Measurements from ENCODE around the gene PRICKLE4. TPM values are rescaled to one million over a fixed set of nuclear protein-coding genes. Genes with fewer than 3 reads are reported as not detected.

Gene PRICKLE4
- total RNA-seq, 6 experiments from 2014 or later, result 0.30 to 0.68 (median 0.31) TPM; not detected in 3

- Mint-ChIP-seq H3K27me3 (ENCODE audit: insufficient read depth) (no peaks in the 10 kb centered on the region; the same call in none of the 2 replicates), H3K4me3 (peak overlapping the region; percentile 94), H3K9me3 (no peaks in the 10 kb centered on the region), H3K4me1 (ENCODE audit: low read depth) (peaks cover 14% of the 10 kb centered on the region), H3K27ac (peak overlapping the region; percentile 50), H3K36me3 (ENCODE audit: low read depth) (no peaks in the 10 kb centered on the region; the same call in 1 of the 2 replicates)
- no peak for TF ChIP-seq CTCF (IDR thresholded peaks at IDR 0.05)
- DNase-seq, result no peak
Measured at GRCh38 chr6:41779336-41779735, 1.2 kb upstream of the PRICKLE4 start.

- Mint-ChIP-seq H3K27me3 (ENCODE audit: insufficient read depth) (peaks cover 3% of the 10 kb centered on the region), H3K9me3 (no peaks in the 10 kb centered on the region), H3K36me3 (ENCODE audit: low read depth) (no peaks in the 10 kb centered on the region), H3K4me3 (peak within 1 kb of the TSS; percentile 94), H3K27ac (peak within 1 kb of the TSS; percentile 50), H3K4me1 (ENCODE audit: low read depth) (peaks cover 14% of the 10 kb centered on the region)
- peak; percentile 91 for DNase-seq
- peak; percentile 86 for TF ChIP-seq CTCF (IDR thresholded peaks at IDR 0.05)
Measured at GRCh38 chr6:41779788-41780550, 613 bp upstream of the PRICKLE4 start, which contains the start of gene FRS3. TSS of gene FRS3 (minus strand) at chr6:41779900. CDS start at chr6:41776987, 2,913 bp downstream.

DNA sequence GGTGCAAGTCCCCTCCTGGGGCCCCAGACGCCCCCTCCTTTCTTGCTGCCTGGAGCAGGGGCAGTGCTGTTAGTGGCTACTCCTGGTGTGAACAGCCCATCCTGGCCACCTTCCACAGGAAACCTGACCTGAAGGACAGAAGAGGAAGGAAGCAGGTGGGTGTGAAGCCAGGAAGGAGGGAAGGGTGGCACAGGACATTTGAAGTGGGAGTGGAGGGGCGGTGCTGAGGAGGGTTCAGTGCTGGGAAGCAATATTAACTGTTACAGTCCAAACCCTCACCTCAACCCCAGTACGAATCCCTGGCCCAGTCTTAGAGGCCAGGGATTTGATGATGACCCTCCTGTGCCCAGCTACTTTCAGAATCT, 766 bp downstream of the PRICKLE4 start:
- peaks cover 6% of the 10 kb centered on the region for H3K27me3 Mint-ChIP-seq (ENCODE audit: insufficient read depth)
- peaks cover 20% of the 10 kb centered on the region for H3K4me1 Mint-ChIP-seq (ENCODE audit: low read depth)
- H3K4me3 Mint-ChIP-seq, result peak overlapping the region; percentile 77
- H3K36me3 Mint-ChIP-seq (ENCODE audit: low read depth), result no peaks in the 10 kb centered on the region
- no peak for TF ChIP-seq CTCF (IDR thresholded peaks at IDR 0.05)
- H3K9me3 Mint-ChIP-seq, result no peaks in the 10 kb centered on the region
- DNase-seq, result no peak
- H3K27ac Mint-ChIP-seq, result no peak overlapping the region

GRCh38 chr6:41783106-41783780, 2.7 kb downstream of the PRICKLE4 start:
- H3K27me3 Mint-ChIP-seq (ENCODE audit: insufficient read depth), result peaks cover 6% of the 10 kb centered on the region
- DNase-seq, result no peak
- no peak overlapping the region for H3K4me3 Mint-ChIP-seq
- TF ChIP-seq CTCF (IDR thresholded peaks at IDR 0.05), result no peak
- peaks cover 20% of the 10 kb centered on the region for H3K4me1 Mint-ChIP-seq (ENCODE audit: low read depth)
- no peaks in the 10 kb centered on the region for H3K9me3 Mint-ChIP-seq
- H3K36me3 Mint-ChIP-seq (ENCODE audit: low read depth), result peaks cover 5% of the 10 kb centered on the region; the same call in 1 of the 2 replicates
- no peak overlapping the region for H3K27ac Mint-ChIP-seq

DNA sequence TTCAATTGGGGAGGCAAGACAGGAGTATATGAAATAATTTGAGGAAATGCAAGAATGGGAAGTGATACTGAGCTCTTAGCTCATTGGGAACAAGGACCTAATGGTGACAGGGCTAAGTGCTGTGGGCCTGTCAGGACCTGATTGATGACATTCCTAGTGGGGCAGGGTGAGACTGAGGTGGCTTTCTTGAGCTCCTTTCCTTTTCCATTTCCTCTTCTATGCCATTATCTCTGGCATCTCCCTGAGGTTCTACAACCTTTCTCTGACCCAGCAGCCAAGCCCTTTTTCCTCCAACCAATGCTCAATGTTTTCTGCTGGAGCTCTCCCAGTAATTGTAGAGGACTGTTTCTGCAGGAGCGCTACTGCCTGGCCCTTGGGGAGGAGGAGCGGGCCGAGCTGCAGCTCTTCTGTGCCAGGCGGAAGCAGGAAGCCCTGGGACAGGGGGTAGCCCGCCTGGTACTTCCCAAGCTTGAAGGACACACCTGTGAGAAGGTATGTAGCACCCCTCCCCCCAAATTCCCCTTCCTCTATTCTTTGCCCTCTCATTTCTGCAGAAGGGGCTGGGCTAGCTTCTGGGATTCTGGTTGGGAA, 4.1 kb downstream of the PRICKLE4 start:
- Mint-ChIP-seq H3K27me3 (ENCODE audit: insufficient read depth) (peaks cover 6% of the 10 kb centered on the region), H3K4me3 (no peak overlapping the region), H3K27ac (no peak overlapping the region), H3K36me3 (ENCODE audit: low read depth) (peaks cover 14% of the 10 kb centered on the region), H3K9me3 (no peaks in the 10 kb centered on the region), H3K4me1 (ENCODE audit: low read depth) (peaks cover 22% of the 10 kb centered on the region)
- TF ChIP-seq CTCF (IDR thresholded peaks at IDR 0.05), result no peak
- DNase-seq, result no peak
